CD8-positive, alpha-beta memory T cell (primary cell): ENCODE results near the gene SMS. TPM values are rescaled to one million over a fixed set of nuclear protein-coding genes. Genes with fewer than 3 reads are reported as not detected.
"Not testable (repeated sequence)": the region's sequence is repeated elsewhere in the genome, so short reads cannot be mapped to it uniquely, and the experiment has no call there.

Source experiments
- CTCF ChIA-PET: fragments of 350-600 bp; sonication (Branson Sonifier 250); formaldehyde crosslinking; loops from one replicate; lab custom pipeline; 2021; ENCODE audit warnings: antibody characterized with exemption; lab: Charles Lee
- POLR2A ChIA-PET: fragments of 350-600 bp; sonication (Branson Sonifier 250); formaldehyde crosslinking; loops from one replicate; lab custom pipeline; 2021; ENCODE audit warnings: antibody characterized with exemption; lab: Charles Lee
- DNase-seq, 5 donors: peaks; one replicate each; pipeline versions ENCODE4 v3.0.0 to v3.0.0-alpha.2; 2020 to 2022; ENCODE audit warnings: mixed read lengths in 1 of 5
- H3K27ac ChIP-seq: one replicate; pipeline ENCODE4 v1.7.0; 2013; ENCODE audit warnings: low read depth, mild to moderate bottlenecking, low read length, moderate library complexity
- H3K27me3 ChIP-seq: 2 replicates; pipeline ENCODE4 v1.7.0; 2013; ENCODE audit warnings: low read length, mild to moderate bottlenecking; ENCODE audit not compliant: insufficient read depth, poor library complexity, severe bottlenecking
- H3K36me3 ChIP-seq: 2 replicates; pipeline ENCODE4 v1.7.0; 2013; ENCODE audit warnings: mild to moderate bottlenecking, low read length, moderate library complexity; ENCODE audit not compliant: insufficient read depth
- H3K4me1 ChIP-seq: 2 replicates; pipeline ENCODE4 v1.7.0; 2013; ENCODE audit warnings: mild to moderate bottlenecking, low read length, moderate library complexity; ENCODE audit not compliant: insufficient read depth
- H3K4me3 ChIP-seq: 2 replicates; pipeline ENCODE4 v1.7.0; 2013; ENCODE audit warnings: mild to moderate bottlenecking, low read length
- H3K9me3 ChIP-seq: 2 replicates; pipeline ENCODE4 v1.7.0; 2013; ENCODE audit warnings: mild to moderate bottlenecking, low read length
- H3K27ac Mint-ChIP-seq, 8 donors: one replicate each; pipeline ENCODE4 v1.8.0; 2020 to 2021; ENCODE audit warnings: mixed read lengths in 8 of 8, mild to moderate bottlenecking in 6 of 8, inconsistent platforms in 3 of 8, moderate library complexity in 3 of 8
- H3K27me3 Mint-ChIP-seq, 2 donors: one replicate each; pipeline ENCODE4 v1.8.0; 2020 to 2021; ENCODE audit warnings: mixed read lengths in 2 of 2, mild to moderate bottlenecking in 1 of 2, moderate library complexity in 1 of 2
- H3K36me3 Mint-ChIP-seq, 3 donors: one replicate each; pipeline ENCODE4 v1.8.0; 2020 to 2021; ENCODE audit warnings: mixed read lengths in 3 of 3, inconsistent platforms in 1 of 3, mild to moderate bottlenecking in 1 of 3
- H3K4me1 Mint-ChIP-seq, 3 donors: one replicate each; pipeline ENCODE4 v1.8.0; 2020 to 2021; ENCODE audit warnings: mixed read lengths in 3 of 3, inconsistent platforms in 1 of 3, mild to moderate bottlenecking in 1 of 3
- H3K4me3 Mint-ChIP-seq, 7 donors: one replicate each; pipeline ENCODE4 v1.8.0; 2020 to 2021; ENCODE audit warnings: mixed read lengths in 7 of 7, mild to moderate bottlenecking in 6 of 7, moderate library complexity in 4 of 7, inconsistent platforms in 2 of 7
- H3K9me3 Mint-ChIP-seq, 5 donors: one replicate each; pipeline ENCODE4 v1.8.0; 2020 to 2022; ENCODE audit warnings: mixed read lengths in 5 of 5, mild to moderate bottlenecking in 3 of 5, moderate library complexity in 2 of 5, inconsistent platforms in 1 of 5
- polyA plus RNA-seq: library from polyadenylated mRNA; unstranded; fragments of 300-500 nt; fragmentation: Illumina TruSeq; gene quantifications from one replicate; pipeline ENCODE4 v1.2.3, GENCODE V29; 2021
- total RNA-seq, 2 experiments: library from RNA; stranded (reverse); gene quantifications; one replicate each; pipeline ENCODE4 v1.2.3, GENCODE V29; 2021

Gene SMS
- total and polyA plus RNA-seq, 3 experiments from 2014 or later, result 69.3 to 134 (median 131) TPM

DNA sequence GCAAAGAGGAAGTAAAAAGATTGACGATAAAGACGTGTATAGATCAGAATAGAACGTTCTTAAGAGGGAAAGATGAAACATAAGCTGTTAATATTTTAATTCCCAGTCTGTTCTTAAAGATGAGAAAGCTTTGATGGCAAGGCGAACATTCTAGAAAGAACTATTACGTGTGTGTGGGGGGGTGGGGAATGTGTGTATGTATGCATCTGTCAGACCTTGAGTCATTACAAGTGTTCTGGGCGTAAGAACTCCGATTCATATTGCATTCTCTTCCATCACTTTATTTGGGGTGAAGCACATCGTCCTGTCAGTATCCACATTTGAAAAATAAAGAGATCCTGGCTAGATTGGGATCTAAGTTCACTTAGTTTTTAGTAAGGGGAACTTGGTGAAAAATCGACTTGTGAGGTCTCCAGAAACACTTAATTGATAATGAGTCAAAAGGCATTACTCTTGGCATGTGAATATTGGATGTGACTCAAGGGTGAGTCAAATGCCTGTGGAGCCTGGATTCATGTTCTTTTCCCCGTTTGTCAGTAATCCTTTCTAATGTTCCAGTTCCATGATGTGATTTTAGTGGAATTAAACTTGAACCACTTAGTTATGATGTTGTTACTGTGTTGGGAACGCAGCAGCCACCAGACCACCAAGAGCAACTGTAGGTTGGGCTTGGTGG is 3.1 kb downstream of the SMS start:
- no peaks in the 10 kb centered on the region for H3K9me3 ChIP-seq
- H3K27me3 ChIP-seq, result no peaks in the 10 kb centered on the region
- Mint-ChIP-seq H3K4me3 (peak overlapping the region; percentile 10 to 80 (median 56)), H3K9me3 (no peaks in the 10 kb centered on the region), H3K4me1 (peaks cover 36 to 65% (median 49%) of the 10 kb centered on the region in 3 donors), H3K27me3 (peaks cover 0 to 3% of the 10 kb centered on the region in 2 donors), H3K36me3 (peaks cover 0 to 2% (median 0%) of the 10 kb centered on the region in 3 donors), H3K27ac (peak overlapping the region in 7 of 8 donors; percentile 7 to 86 (median 32))
- ChIA-PET CTCF (interaction anchor here (1.5 kb wide), 1 partner anchor 42 kb away, joined by 6 read pairs; no protein-coding TSS in a partner anchor), POLR2A (no interaction called here)
- H3K27ac ChIP-seq, result no peak overlapping the region
- H3K4me1 ChIP-seq, result peaks cover 29% of the 10 kb centered on the region
- no peak for DNase-seq
- no peak overlapping the region for H3K4me3 ChIP-seq
- H3K36me3 ChIP-seq, result no peaks in the 10 kb centered on the region

DNA sequence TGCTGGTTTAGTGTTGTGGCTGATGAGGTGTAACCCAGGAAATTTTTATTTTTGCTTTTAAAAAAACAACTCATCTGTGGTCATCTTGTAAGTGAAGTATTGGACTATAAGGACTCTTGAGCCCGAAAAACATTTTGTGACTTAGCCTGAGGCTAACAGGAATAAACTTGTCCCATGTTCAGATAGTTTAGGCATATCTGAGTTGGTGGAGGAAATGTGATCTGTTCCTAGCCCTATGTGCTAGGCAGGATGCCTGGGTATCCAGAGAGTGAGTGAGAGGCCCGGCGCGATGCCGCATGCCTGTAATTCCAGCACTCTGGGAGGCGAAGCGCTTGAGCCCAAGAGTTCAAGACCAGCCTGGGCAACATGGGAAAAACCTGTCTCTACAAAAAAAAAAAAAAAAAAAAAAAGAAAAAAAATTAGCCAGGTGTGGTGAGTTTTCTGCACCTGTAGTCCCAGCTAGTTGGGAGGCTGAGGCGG is 3.7 kb downstream of the SMS start:
- Histone ChIP-seq H3K27me3 (no peaks in the 10 kb centered on the region), H3K36me3 (no peaks in the 10 kb centered on the region), H3K4me3 (no peak overlapping the region), H3K9me3 (no peaks in the 10 kb centered on the region), H3K4me1 (peaks cover 29% of the 10 kb centered on the region), H3K27ac (no peak overlapping the region)
- H3K9me3 Mint-ChIP-seq, result no peaks in the 10 kb centered on the region
- H3K27ac Mint-ChIP-seq, result peak overlapping the region in 3 of 8 donors; percentile 15 to 36 (median 17)
- H3K4me1 Mint-ChIP-seq, result peaks cover 39 to 71% (median 54%) of the 10 kb centered on the region in 3 donors
- H3K27me3 Mint-ChIP-seq, result peaks cover 0 to 3% of the 10 kb centered on the region in 2 donors
- H3K36me3 Mint-ChIP-seq, result peaks cover 0 to 2% (median 0%) of the 10 kb centered on the region in 3 donors
- peak overlapping the region in 6 of 7 donors; percentile 37 to 80 (median 54) for H3K4me3 Mint-ChIP-seq
- CTCF ChIA-PET, result no interaction called here
- POLR2A ChIA-PET, result no interaction called here
- DNase-seq, result no peak

DNA sequence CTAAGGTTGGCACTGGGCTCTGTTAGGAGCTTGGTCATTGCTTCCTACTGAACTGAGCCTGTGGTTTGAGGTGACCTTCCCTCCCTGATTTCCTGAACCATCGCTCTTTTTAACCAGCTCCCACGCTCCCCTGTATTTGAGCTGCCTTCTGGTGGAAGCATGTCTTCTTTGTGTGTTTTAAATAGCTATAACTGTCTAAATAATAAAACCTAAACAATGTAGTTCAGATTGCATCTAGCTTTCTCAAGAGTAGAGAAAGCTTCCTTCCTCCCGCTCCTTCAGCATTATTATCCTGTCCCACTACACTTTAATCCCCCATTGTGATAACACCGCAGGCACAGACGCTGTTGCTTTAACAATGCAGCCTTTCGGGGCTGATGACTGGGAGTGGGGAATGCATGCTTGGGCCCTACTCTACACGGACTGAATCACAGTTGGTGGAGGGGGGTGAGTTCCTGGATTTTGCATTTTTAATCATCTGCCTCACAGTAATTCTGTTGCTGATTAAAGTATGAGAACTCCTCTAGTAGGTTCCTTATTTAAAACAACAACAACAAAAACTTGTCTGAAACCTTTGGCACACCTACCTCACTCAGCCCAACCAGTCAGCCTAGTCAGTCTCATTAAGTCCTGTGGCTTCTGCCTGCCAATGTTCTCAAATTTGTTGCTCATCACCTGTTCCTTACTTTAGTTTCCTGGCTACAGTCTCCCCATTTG is 6.6 kb downstream of the SMS start:
- no peaks in the 10 kb centered on the region for H3K36me3 ChIP-seq
- no peaks in the 10 kb centered on the region for H3K36me3 Mint-ChIP-seq
- CTCF ChIA-PET, result no interaction called here
- peak overlapping the region in 4 of 7 donors; percentile 15 to 64 (median 26) for H3K4me3 Mint-ChIP-seq
- H3K4me3 ChIP-seq, result no peak overlapping the region
- H3K4me1 ChIP-seq, result peaks cover 26% of the 10 kb centered on the region
- H3K27ac Mint-ChIP-seq, result peak overlapping the region in 7 of 8 donors; percentile 3 to 75 (median 19)
- H3K27ac ChIP-seq, result no peak overlapping the region
- H3K27me3 Mint-ChIP-seq, result peaks cover 0 to 3% of the 10 kb centered on the region in 2 donors
- H3K9me3 ChIP-seq, result no peaks in the 10 kb centered on the region
- POLR2A ChIA-PET, result no interaction called here
- H3K9me3 Mint-ChIP-seq, result no peaks in the 10 kb centered on the region
- no peak for DNase-seq
- H3K4me1 Mint-ChIP-seq, result peaks cover 46 to 89% (median 66%) of the 10 kb centered on the region in 3 donors
- H3K27me3 ChIP-seq, result no peaks in the 10 kb centered on the region

DNA sequence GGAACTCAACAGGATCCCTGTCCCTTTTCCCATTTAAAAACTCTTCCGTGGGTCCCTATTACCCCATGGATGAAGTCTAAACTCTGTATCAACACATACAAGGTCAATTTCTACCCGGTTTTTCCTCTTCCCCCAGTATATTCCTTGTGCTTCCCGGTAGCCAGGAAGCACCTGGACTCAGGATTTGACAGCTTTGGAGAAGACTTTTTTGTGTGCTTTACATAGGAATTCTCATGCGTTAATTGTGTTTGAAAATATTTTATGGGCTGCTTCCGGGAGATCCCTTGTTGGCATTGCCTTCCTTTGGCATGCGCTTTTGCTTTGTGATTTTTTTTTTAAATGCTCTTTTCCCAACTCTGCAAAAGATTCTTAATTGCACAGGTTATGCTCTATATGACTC is 7.2 kb downstream of the SMS start:
- ChIA-PET CTCF (no interaction called here), POLR2A (no interaction called here)
- Histone ChIP-seq H3K36me3 (no peaks in the 10 kb centered on the region), H3K4me1 (peaks cover 21% of the 10 kb centered on the region), H3K4me3 (no peak overlapping the region), H3K9me3 (no peaks in the 10 kb centered on the region), H3K27me3 (no peaks in the 10 kb centered on the region), H3K27ac (no peak overlapping the region)
- Mint-ChIP-seq H3K27me3 (peaks cover 0 to 1% of the 10 kb centered on the region in 2 donors), H3K4me1 (peaks cover 45 to 88% (median 65%) of the 10 kb centered on the region in 3 donors), H3K9me3 (no peaks in the 10 kb centered on the region), H3K27ac (peak overlapping the region in 6 of 8 donors; percentile 3 to 75 (median 21)), H3K36me3 (no peaks in the 10 kb centered on the region), H3K4me3 (peak overlapping the region in 2 of 7 donors; percentile 18 to 64)
- no peak for DNase-seq

DNA sequence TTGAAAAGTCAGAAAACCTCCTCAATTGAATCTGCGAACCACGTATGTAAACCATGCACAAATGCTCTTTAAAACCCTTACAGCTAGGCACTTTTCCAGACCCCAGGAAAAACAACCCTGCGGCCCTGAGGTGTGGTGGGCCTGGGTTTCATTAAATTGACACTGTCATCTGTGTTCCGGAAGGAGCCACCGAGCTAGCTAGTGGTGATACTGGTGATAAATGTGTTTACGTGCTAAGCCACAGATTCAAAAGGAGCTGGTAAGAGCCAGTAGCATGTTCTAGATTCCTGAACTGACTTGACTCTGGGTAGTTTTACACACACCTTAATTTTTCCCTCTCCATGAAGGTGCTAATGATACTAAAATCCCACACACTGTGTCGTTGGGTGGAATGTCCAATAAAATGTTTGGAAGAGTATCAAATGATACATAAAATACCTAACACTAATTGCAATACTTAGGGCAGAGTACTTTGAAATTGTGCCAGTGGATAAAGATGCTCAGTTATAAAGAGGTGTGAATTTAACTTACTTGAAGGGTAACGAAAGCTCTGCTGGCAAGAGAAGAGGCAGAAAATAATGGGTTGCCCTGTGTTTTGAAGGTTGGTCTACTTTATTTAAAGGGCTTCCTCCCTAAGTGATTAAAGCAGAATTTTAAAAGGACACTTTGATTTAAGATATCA is 8.5 kb downstream of the SMS start:
- H3K36me3 ChIP-seq, result no peaks in the 10 kb centered on the region
- ChIA-PET POLR2A (interaction anchor here (0.7 kb wide), 2 partner anchors 11 to 109 kb away, joined by 4 to 9 read pairs; partner anchors contain the start of gene MBTPS2), CTCF (interaction anchor here (0.8 to 2.1 kb wide), 3 partner anchors 10 to 36 kb away, joined by 3 to 7 read pairs (median 4); no protein-coding TSS in a partner anchor)
- H3K27me3 ChIP-seq, result no peaks in the 10 kb centered on the region
- no peaks in the 10 kb centered on the region for H3K36me3 Mint-ChIP-seq
- no peak for DNase-seq
- peaks cover 0 to 1% of the 10 kb centered on the region in 2 donors for H3K27me3 Mint-ChIP-seq
- H3K9me3 Mint-ChIP-seq, result no peaks in the 10 kb centered on the region
- H3K4me1 Mint-ChIP-seq, result peaks cover 39 to 87% (median 59%) of the 10 kb centered on the region in 3 donors
- no peaks in the 10 kb centered on the region for H3K9me3 ChIP-seq
- H3K27ac ChIP-seq, result peak overlapping the region; percentile 9
- peak overlapping the region in 6 of 7 donors; percentile 12 to 61 (median 29) for H3K4me3 Mint-ChIP-seq
- peaks cover 9% of the 10 kb centered on the region for H3K4me1 ChIP-seq
- H3K4me3 ChIP-seq, result no peak overlapping the region
- peak overlapping the region; percentile 29 to 86 (median 65) for H3K27ac Mint-ChIP-seq

DNA sequence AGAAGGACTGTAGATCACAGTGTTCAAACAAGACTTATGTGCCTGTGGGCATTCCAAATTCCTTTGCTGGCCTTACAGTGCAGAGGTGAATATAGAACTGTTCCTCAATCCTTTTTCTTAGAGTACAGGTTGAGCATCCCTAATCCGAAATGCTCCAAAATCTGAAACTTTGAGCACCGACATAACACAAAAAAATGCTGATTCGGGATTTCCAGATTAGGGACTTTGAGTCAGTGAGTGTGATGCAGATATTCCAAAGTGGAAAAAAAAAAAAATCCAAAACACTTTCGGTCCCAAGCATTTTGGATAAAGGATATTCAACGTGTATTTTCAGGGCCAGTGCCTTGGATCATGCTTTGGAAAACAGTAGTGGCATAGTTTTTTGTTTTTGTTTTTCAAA is 9.2 kb downstream of the SMS start:
- Mint-ChIP-seq H3K27ac (peak overlapping the region in 1 of 8 donors; percentile 62), H3K4me1 (peaks cover 36 to 89% (median 56%) of the 10 kb centered on the region in 3 donors), H3K9me3 (no peaks in the 10 kb centered on the region), H3K4me3 (peak overlapping the region in 1 of 7 donors; percentile 40), H3K27me3 (peaks cover 0 to 1% of the 10 kb centered on the region in 2 donors), H3K36me3 (no peaks in the 10 kb centered on the region)
- CTCF ChIA-PET, result interaction anchor here (1.6 to 2.1 kb wide), 2 partner anchors 18 to 35 kb away, joined by 4 to 7 read pairs; no protein-coding TSS in a partner anchor
- POLR2A ChIA-PET, result interaction anchor here (0.7 kb wide), 2 partner anchors 111 to 1419 kb away, joined by 3 read pairs; no protein-coding TSS in a partner anchor
- no peaks in the 10 kb centered on the region for H3K9me3 ChIP-seq
- H3K4me1 ChIP-seq, result peaks cover 8% of the 10 kb centered on the region
- H3K27me3 ChIP-seq, result no peaks in the 10 kb centered on the region
- H3K4me3 ChIP-seq, result no peak overlapping the region
- H3K27ac ChIP-seq, result no peak overlapping the region
- DNase-seq, result no peak
- H3K36me3 ChIP-seq, result no peaks in the 10 kb centered on the region

DNA sequence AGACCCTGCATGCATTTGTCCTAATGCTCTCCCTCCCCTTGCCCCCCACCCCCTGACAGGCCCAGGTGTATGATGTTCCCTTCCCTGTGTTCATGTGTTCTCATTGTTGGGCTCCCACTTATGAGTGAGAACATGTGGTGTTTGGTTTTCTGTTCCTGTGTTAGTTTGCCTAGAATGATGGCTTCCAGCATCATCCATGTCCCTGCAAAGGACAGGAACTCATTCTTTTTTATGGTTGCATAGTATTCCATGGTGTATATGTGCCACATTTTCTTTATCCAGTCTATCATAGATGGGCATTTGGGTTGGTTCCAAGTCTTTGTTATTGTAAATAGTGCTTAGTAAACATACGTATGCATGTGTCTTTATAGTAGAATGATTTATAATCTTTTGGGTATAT is 10.0 kb downstream of the SMS start:
- not testable (repeated sequence) for H3K36me3 Mint-ChIP-seq, H3K9me3 ChIP-seq, H3K4me3 Mint-ChIP-seq, H3K4me1 ChIP-seq, DNase-seq, H3K9me3 Mint-ChIP-seq, H3K27me3 Mint-ChIP-seq, H3K27me3 ChIP-seq, H3K27ac ChIP-seq, H3K4me3 ChIP-seq, H3K36me3 ChIP-seq
- peak overlapping the region in 1 of 8 donors; percentile 29 for H3K27ac Mint-ChIP-seq
- POLR2A ChIA-PET, result interaction anchor here (0.7 kb wide), 1 partner anchor 1420 kb away, joined by 3 read pairs; no protein-coding TSS in a partner anchor
- CTCF ChIA-PET, result interaction anchor here (1.6 to 2.1 kb wide), 2 partner anchors 17 to 35 kb away, joined by 4 to 7 read pairs; no protein-coding TSS in a partner anchor
- H3K4me1 Mint-ChIP-seq, result peaks cover 40 to 90% (median 61%) of the 10 kb centered on the region in 3 donors
